ENCODE data around the gene UVRAG. TPM values are rescaled to one million over a fixed set of nuclear protein-coding genes. Genes with fewer than 3 reads are reported as not detected.

Gene UVRAG
- total and polyA plus RNA-seq, 4 donors = 4.4 to 15.1 (median 10.0) TPM

GRCh38 chr11:75841739-75842138 lies 26.7 kb downstream of the UVRAG start:
- 98% methylated on average over 2 of the region's 2 CpGs for WGBS
- no peak for TF ChIP-seq ZBTB33 (IDR thresholded peaks at IDR 0.05)
- no peak for TF ChIP-seq HNF4G (IDR thresholded peaks at IDR 0.05)
- TF ChIP-seq JUND (IDR thresholded peaks at IDR 0.05) = no peak
- no peak for TF ChIP-seq RAD21 (IDR thresholded peaks at IDR 0.05)
- TF ChIP-seq SP1 (IDR thresholded peaks at IDR 0.05) = no peak
- H3K4me1 ChIP-seq (ENCODE audit: control insufficient read depth in 4 of 4, insufficient read depth in 4 of 4, low read length in 3 of 4) = peaks cover 0 to 4% (median 2%) of the 10 kb centered on the region in 4 donors

GRCh38 chr11:75845324-75845723 lies 30.3 kb downstream of the UVRAG start:
- TF ChIP-seq HNF4G (IDR thresholded peaks at IDR 0.05) = no peak
- TF ChIP-seq SP1 (IDR thresholded peaks at IDR 0.05) = no peak
- TF ChIP-seq MAX (IDR thresholded peaks at IDR 0.05) = no peak
- no peak for TF ChIP-seq ATF3 (IDR thresholded peaks at IDR 0.05)
- Histone ChIP-seq H3K27ac (ENCODE audit: low read depth in 1 of 2, low read length in 2 of 2) (no peak overlapping the region), H3K9me3 (ENCODE audit: control insufficient read depth in 4 of 4, low read length in 3 of 4) (no peaks in the 10 kb centered on the region), H3K4me1 (ENCODE audit: control insufficient read depth in 4 of 4, insufficient read depth in 4 of 4, low read length in 3 of 4) (peaks cover 0 to under 1% (median 0%) of the 10 kb centered on the region in 4 donors), H3K36me3 (ENCODE audit: control insufficient read depth in 4 of 4, insufficient read depth in 3 of 4, low read depth in 1 of 4, low read length in 3 of 4) (no peaks in the 10 kb centered on the region), H3K4me3 (ENCODE audit: low read depth in 1 of 3, low read length in 3 of 3) (no peak overlapping the region), H3K9ac (ENCODE audit: low read depth in 1 of 2, low read length in 2 of 2) (no peak overlapping the region), H3K27me3 (ENCODE audit: control insufficient read depth in 4 of 4, insufficient read depth in 4 of 4, low read length in 3 of 4) (no peaks in the 10 kb centered on the region)
- no peak for DNase-seq (ENCODE audit: low spot score)

More at GRCh38 chr11:75841739-75842138, 26.7 kb downstream of the UVRAG start:
- Histone ChIP-seq H3K27me3 (ENCODE audit: control insufficient read depth in 4 of 4, insufficient read depth in 4 of 4, low read length in 3 of 4) (no peaks in the 10 kb centered on the region), H3K4me3 (ENCODE audit: low read depth in 1 of 3, low read length in 3 of 3) (no peak overlapping the region), H3K9me3 (ENCODE audit: control insufficient read depth in 4 of 4, low read length in 3 of 4) (no peaks in the 10 kb centered on the region), H3K9ac (ENCODE audit: low read depth in 1 of 2, low read length in 2 of 2) (no peak overlapping the region), H3K36me3 (ENCODE audit: control insufficient read depth in 4 of 4, insufficient read depth in 3 of 4, low read depth in 1 of 4, low read length in 3 of 4) (no peaks in the 10 kb centered on the region), H3K27ac (ENCODE audit: low read depth in 1 of 2, low read length in 2 of 2) (no peak overlapping the region)
- no peak for DNase-seq (ENCODE audit: low spot score)

- Histone ChIP-seq H3K9me3 (ENCODE audit: control insufficient read depth in 4 of 4, low read length in 3 of 4) (no peaks in the 10 kb centered on the region), H3K9ac (ENCODE audit: low read depth in 1 of 2, low read length in 2 of 2) (no peak overlapping the region), H3K4me3 (ENCODE audit: low read depth in 1 of 3, low read length in 3 of 3) (no peak overlapping the region), H3K27me3 (ENCODE audit: control insufficient read depth in 4 of 4, insufficient read depth in 4 of 4, low read length in 3 of 4) (no peaks in the 10 kb centered on the region), H3K36me3 (ENCODE audit: control insufficient read depth in 4 of 4, insufficient read depth in 3 of 4, low read depth in 1 of 4, low read length in 3 of 4) (peaks cover 0 to 3% (median 0%) of the 10 kb centered on the region in 4 donors), H3K4me1 (ENCODE audit: control insufficient read depth in 4 of 4, insufficient read depth in 4 of 4, low read length in 3 of 4) (no peaks in the 10 kb centered on the region), H3K27ac (ENCODE audit: low read depth in 1 of 2, low read length in 2 of 2) (no peak overlapping the region)
- TF ChIP-seq RAD21 (IDR thresholded peaks at IDR 0.05) (no peak), JUND (IDR thresholded peaks at IDR 0.05) (no peak), FOXA1 (IDR thresholded peaks at IDR 0.05) (no peak), YY1 (IDR thresholded peaks at IDR 0.05) (no peak), EGR1 (IDR thresholded peaks at IDR 0.05; ENCODE audit: low read depth in 2 of 2) (no peak), HNF4G (IDR thresholded peaks at IDR 0.05) (no peak), REST (IDR thresholded peaks at IDR 0.05) (no peak), TAF1 (conservative IDR thresholded peaks at IDR 0.05) (no peak), GABPA (IDR thresholded peaks at IDR 0.05 in 1 of 2, conservative IDR thresholded peaks at IDR 0.05 in 1 of 2) (no peak), RXRA (IDR thresholded peaks at IDR 0.05) (no peak), ATF3 (IDR thresholded peaks at IDR 0.05) (no peak), ZBTB33 (IDR thresholded peaks at IDR 0.05) (no peak), FOXA2 (IDR thresholded peaks at IDR 0.05) (no peak)
- no peak for DNase-seq (ENCODE audit: low spot score)
These were observed 34.9 kb downstream of the UVRAG start for GRCh38 chr11:75849894-75850293.
